ENCODE results near the gene KCNMA1.

The KCNMA1 gene

DNA sequence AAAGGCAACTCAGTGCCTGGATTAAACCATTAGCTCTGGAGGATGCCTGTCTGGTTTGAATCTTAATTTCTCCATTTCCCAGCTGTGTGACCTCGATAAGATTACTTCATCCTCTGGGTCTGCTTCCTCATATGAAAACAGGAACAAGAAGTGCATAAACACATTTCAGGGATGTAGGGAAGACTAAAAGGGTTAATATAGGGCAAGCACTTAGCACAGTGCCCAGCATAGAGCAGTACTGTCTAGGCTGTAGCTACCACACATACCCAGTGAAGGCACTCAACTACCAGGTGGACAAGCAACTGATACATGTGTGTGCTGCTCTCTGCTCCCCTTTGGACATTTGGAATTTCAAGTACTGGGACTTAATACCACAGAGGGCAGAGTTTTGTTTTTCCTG is 85.4 kb downstream of the KCNMA1 start:
- no peak overlapping the region for H3K4me3 ChIP-seq (replicated peaks; ENCODE audit: low read depth, low read length)
- TF ChIP-seq, protein P1, sequence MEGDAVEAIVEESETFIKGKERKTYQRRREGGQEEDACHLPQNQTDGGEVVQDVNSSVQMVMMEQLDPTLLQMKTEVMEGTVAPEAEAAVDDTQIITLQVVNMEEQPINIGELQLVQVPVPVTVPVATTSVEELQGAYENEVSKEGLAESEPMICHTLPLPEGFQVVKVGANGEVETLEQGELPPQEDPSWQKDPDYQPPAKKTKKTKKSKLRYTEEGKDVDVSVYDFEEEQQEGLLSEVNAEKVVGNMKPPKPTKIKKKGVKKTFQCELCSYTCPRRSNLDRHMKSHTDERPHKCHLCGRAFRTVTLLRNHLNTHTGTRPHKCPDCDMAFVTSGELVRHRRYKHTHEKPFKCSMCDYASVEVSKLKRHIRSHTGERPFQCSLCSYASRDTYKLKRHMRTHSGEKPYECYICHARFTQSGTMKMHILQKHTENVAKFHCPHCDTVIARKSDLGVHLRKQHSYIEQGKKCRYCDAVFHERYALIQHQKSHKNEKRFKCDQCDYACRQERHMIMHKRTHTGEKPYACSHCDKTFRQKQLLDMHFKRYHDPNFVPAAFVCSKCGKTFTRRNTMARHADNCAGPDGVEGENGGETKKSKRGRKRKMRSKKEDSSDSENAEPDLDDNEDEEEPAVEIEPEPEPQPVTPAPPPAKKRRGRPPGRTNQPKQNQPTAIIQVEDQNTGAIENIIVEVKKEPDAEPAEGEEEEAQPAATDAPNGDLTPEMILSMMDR (IDR thresholded peaks at IDR 0.05; ENCODE audit: insufficient read depth, low read length, poor library complexity, severe bottlenecking): no peak
- H3K27me3 ChIP-seq (replicated peaks; ENCODE audit: control insufficient read depth, insufficient read depth, low read length): no peaks in the 10 kb centered on the region
- DNase-seq (ENCODE audit: extremely low read depth, insufficient read length): no peak
- no peaks in the 10 kb centered on the region for H3K36me3 ChIP-seq (ENCODE audit: control insufficient read depth, insufficient read depth, low read length)

DNA sequence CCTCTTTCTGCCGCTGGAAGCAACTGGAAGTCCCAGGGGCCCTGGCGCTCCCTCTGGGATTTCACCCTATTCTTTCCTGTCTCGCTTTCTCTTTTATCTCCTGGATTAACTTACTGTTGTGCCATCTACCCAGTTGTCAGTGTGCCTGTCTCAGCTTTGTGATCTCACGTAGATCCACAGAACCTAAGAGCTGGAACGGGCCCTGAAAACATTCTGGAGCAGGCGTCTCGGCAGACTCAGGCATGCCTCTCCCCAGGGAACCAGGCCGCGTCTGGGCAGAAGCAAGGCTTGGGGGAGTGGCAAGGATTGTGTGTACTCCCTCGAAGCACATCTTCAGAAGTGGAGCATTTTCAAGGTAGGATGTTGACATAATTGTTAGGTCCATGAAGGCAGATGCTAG is 87.2 kb downstream of the KCNMA1 start:
- Histone ChIP-seq H3K36me3 (ENCODE audit: control insufficient read depth, insufficient read depth, low read length) (no peaks in the 10 kb centered on the region), H3K27me3 (replicated peaks; ENCODE audit: control insufficient read depth, insufficient read depth, low read length) (no peaks in the 10 kb centered on the region), H3K4me3 (replicated peaks; ENCODE audit: low read depth, low read length) (no peak overlapping the region)
- TF ChIP-seq, protein P1 (IDR thresholded peaks at IDR 0.05; ENCODE audit: insufficient read depth, low read length, poor library complexity, severe bottlenecking): no peak
- no peak for DNase-seq (ENCODE audit: extremely low read depth, insufficient read length)

GRCh38 chr10:77548671-77549070 is 88.9 kb downstream of the KCNMA1 start:
- DNase-seq (ENCODE audit: extremely low read depth, insufficient read length): no peak
- H3K27me3 ChIP-seq (replicated peaks; ENCODE audit: control insufficient read depth, insufficient read depth, low read length): no peaks in the 10 kb centered on the region
- TF ChIP-seq, protein P1 (IDR thresholded peaks at IDR 0.05; ENCODE audit: insufficient read depth, low read length, poor library complexity, severe bottlenecking): no peak
- H3K4me3 ChIP-seq (replicated peaks; ENCODE audit: low read depth, low read length): no peak overlapping the region
- H3K36me3 ChIP-seq (ENCODE audit: control insufficient read depth, insufficient read depth, low read length): no peaks in the 10 kb centered on the region

- Histone ChIP-seq H3K36me3 (ENCODE audit: control insufficient read depth, insufficient read depth, low read length) (no peaks in the 10 kb centered on the region), H3K27me3 (replicated peaks; ENCODE audit: control insufficient read depth, insufficient read depth, low read length) (no peaks in the 10 kb centered on the region), H3K4me3 (replicated peaks; ENCODE audit: low read depth, low read length) (no peak overlapping the region)
- TF ChIP-seq, protein P1 (IDR thresholded peaks at IDR 0.05; ENCODE audit: insufficient read depth, low read length, poor library complexity, severe bottlenecking): no peak
- DNase-seq (ENCODE audit: extremely low read depth, insufficient read length): no peak
Measured at GRCh38 chr10:77548157-77548556, 89.5 kb downstream of the KCNMA1 start.

- Histone ChIP-seq H3K27me3 (replicated peaks; ENCODE audit: control insufficient read depth, insufficient read depth, low read length) (no peaks in the 10 kb centered on the region), H3K4me3 (replicated peaks; ENCODE audit: low read depth, low read length) (no peak overlapping the region), H3K36me3 (ENCODE audit: control insufficient read depth, insufficient read depth, low read length) (no peaks in the 10 kb centered on the region)
- TF ChIP-seq, protein P1 (IDR thresholded peaks at IDR 0.05; ENCODE audit: insufficient read depth, low read length, poor library complexity, severe bottlenecking): no peak
- DNase-seq (ENCODE audit: extremely low read depth, insufficient read length): no peak
Measured at GRCh38 chr10:77547307-77548050, 90.1 kb downstream of the KCNMA1 start.
